ENCODE data around the gene DCAF8. TPM values are rescaled to one million over a fixed set of nuclear protein-coding genes. Genes with fewer than 3 reads are reported as not detected.

The DCAF8 gene
- total RNA-seq, 2 donors from 2014 or later = 72.0 to 86.1 TPM

DNA sequence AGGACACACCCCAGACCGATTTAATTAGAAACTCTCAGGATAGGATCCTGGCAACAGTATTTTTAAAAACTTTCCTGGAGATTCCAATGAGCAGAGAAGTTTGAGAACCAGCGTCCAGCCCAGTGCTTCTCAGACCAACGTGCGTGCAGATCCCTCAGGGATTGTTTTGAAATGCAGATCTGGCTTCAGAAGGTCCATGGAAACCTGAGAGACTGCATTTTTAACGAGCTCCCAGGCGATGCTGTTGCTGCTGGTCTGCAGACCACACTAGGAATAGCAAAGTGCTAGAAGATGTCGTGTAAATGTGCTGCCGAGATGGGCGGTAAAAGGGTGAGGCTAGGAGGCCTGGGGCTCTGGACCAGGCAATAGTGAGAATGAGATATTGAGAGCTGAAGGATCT lies 90.4 kb downstream of the DCAF8 start:
- Histone ChIP-seq H3K4me1 (no peaks in the 10 kb centered on the region), H3K27ac (no peak overlapping the region), H3K27me3 (no peaks in the 10 kb centered on the region), H3K9me3 (no peaks in the 10 kb centered on the region), H3K4me3 (no peak overlapping the region), H3K9ac (ENCODE audit: low read depth in 2 of 2, low read length in 2 of 2) (no peak overlapping the region), H3K36me3 (no peaks in the 10 kb centered on the region)
- no peak for DNase-seq
- TF ChIP-seq, protein P1, sequence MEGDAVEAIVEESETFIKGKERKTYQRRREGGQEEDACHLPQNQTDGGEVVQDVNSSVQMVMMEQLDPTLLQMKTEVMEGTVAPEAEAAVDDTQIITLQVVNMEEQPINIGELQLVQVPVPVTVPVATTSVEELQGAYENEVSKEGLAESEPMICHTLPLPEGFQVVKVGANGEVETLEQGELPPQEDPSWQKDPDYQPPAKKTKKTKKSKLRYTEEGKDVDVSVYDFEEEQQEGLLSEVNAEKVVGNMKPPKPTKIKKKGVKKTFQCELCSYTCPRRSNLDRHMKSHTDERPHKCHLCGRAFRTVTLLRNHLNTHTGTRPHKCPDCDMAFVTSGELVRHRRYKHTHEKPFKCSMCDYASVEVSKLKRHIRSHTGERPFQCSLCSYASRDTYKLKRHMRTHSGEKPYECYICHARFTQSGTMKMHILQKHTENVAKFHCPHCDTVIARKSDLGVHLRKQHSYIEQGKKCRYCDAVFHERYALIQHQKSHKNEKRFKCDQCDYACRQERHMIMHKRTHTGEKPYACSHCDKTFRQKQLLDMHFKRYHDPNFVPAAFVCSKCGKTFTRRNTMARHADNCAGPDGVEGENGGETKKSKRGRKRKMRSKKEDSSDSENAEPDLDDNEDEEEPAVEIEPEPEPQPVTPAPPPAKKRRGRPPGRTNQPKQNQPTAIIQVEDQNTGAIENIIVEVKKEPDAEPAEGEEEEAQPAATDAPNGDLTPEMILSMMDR (IDR thresholded peaks at IDR 0.05) = no peak
- intact Hi-C loops (cut with DNase I) = no loop called here

DNA sequence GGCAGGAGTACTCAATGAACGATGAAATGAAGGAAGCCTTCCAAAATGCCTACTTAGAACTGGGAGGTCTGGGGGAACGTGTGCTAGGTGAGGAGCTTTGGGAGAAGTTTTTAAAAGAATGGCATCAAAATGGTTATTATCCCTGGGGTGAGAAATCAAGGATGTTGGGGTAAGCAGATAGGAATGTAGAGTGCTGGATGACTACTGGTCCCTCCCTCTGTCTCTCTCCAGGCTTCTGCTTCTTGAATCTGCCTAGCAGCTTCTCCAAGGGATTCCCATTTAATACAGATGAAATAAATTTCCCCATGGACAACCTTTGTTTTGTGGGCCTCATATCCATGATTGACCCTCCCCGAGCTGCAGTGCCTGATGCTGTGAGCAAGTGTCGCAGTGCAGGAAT lies 91.0 kb downstream of the DCAF8 start:
- no peak overlapping the region for H3K9ac ChIP-seq (ENCODE audit: low read depth in 2 of 2, low read length in 2 of 2)
- intact Hi-C loops (cut with DNase I) = no loop called here
- no peak overlapping the region for H3K4me3 ChIP-seq
- no peaks in the 10 kb centered on the region for H3K36me3 ChIP-seq
- H3K27ac ChIP-seq = no peak overlapping the region
- TF ChIP-seq, protein P1 (IDR thresholded peaks at IDR 0.05) = no peak
- no peaks in the 10 kb centered on the region for H3K4me1 ChIP-seq
- H3K9me3 ChIP-seq = no peaks in the 10 kb centered on the region
- DNase-seq = no peak
- no peaks in the 10 kb centered on the region for H3K27me3 ChIP-seq

- no peak overlapping the region for H3K9ac ChIP-seq (ENCODE audit: low read depth in 2 of 2, low read length in 2 of 2)
- H3K27me3 ChIP-seq = no peaks in the 10 kb centered on the region
- H3K9me3 ChIP-seq = no peaks in the 10 kb centered on the region
- no peak overlapping the region for H3K4me3 ChIP-seq
- H3K27ac ChIP-seq = no peak overlapping the region
- TF ChIP-seq, protein P1 (IDR thresholded peaks at IDR 0.05) = no peak
- intact Hi-C loops (cut with DNase I) = no loop called here
- no peaks in the 10 kb centered on the region for H3K36me3 ChIP-seq
- H3K4me1 ChIP-seq = no peaks in the 10 kb centered on the region
- DNase-seq = no peak
Observed at GRCh38 chr1:160169553-160170399, 92.6 kb downstream of the DCAF8 start.

GRCh38 chr1:160168609-160169369 lies 93.6 kb downstream of the DCAF8 start:
- H3K27ac ChIP-seq = no peak overlapping the region
- no peaks in the 10 kb centered on the region for H3K27me3 ChIP-seq
- no peak overlapping the region for H3K9ac ChIP-seq (ENCODE audit: low read depth in 2 of 2, low read length in 2 of 2)
- no peaks in the 10 kb centered on the region for H3K9me3 ChIP-seq
- no peak overlapping the region for H3K4me3 ChIP-seq
- intact Hi-C loops (cut with DNase I) = no loop called here
- no peaks in the 10 kb centered on the region for H3K4me1 ChIP-seq
- TF ChIP-seq, protein P1 (IDR thresholded peaks at IDR 0.05) = no peak
- H3K36me3 ChIP-seq = no peaks in the 10 kb centered on the region
- DNase-seq = no peak

DNA sequence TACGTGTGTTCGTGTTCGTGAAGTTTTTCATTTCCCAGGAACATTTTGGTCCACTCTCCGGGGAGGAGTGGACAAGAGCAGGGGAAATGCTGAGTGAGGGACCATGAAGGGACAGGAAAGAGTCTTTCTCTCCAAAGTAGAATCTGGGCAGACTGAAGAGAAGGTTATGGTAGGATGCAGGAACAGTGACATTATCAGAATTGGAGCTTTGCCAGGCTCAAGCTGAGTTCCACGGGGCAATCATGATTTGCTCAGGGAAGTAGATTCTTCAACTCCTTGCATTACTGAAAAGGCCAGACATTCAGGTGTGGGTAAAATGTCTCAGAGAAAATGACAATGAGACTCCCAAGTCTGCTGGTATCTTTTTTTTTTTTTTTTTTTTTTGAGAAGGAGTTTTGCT lies 94.3 kb downstream of the DCAF8 start:
- no peak overlapping the region for H3K9ac ChIP-seq (ENCODE audit: low read depth in 2 of 2, low read length in 2 of 2)
- DNase-seq = no peak
- intact Hi-C loops (cut with DNase I) = no loop called here
- H3K4me3 ChIP-seq = no peak overlapping the region
- no peaks in the 10 kb centered on the region for H3K27me3 ChIP-seq
- no peak overlapping the region for H3K27ac ChIP-seq
- H3K36me3 ChIP-seq = no peaks in the 10 kb centered on the region
- no peaks in the 10 kb centered on the region for H3K9me3 ChIP-seq
- H3K4me1 ChIP-seq = no peaks in the 10 kb centered on the region
- TF ChIP-seq, protein P1 (IDR thresholded peaks at IDR 0.05) = no peak
